ENCODE measurements around the gene A2M.

Gene A2M

GRCh38 chr12:9098115-9098452, 17.6 kb downstream of the A2M start:
- no peak for DNase-seq

DNA sequence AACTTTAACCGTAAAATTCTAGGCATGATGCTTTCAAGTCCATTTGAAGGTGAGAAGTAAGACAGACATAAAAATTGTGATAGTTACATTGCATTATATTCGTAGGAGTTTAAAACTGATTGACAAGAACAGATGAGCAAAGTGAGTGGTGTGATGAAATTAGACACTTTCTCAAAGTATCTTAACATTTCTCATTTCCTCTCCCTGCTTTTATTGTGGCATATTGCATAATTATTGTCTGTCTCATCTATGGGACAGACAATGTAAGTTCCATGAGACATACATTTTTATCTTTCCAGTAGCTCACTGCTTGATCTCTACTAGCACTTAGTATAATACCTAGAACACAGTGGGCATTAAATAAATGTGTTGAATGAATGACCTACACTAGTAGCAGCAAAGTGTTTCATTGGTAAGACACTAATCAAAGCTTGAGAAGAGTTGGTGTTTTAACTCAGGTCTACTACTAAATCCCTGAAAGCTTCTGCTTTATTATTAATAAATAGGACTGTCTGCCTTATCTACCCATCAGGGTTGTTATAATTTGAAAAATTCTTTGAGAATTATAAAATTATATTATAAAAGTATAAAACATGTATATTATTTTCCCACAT, 19.0 kb downstream of the A2M start:
- no peak for DNase-seq

DNA sequence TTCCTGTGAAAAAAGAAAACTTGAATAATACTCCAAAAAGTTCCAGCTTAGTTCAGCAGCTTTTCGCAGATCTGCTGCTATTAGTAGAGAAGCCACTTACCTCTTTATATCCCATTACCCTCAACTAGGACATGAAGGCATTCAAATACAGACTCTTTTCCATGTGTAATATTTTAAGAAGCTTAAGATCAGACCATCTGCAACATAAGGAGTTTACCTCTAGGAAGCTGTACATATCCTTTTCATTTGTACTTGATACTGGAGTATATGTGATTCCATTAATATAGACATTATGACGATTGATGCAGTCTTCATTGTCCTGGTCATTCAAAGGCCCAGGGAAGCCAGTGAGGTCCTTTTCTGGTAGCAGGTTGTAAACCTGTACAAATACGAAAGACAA, 20.4 kb downstream of the A2M start:
- no peak for DNase-seq

DNA sequence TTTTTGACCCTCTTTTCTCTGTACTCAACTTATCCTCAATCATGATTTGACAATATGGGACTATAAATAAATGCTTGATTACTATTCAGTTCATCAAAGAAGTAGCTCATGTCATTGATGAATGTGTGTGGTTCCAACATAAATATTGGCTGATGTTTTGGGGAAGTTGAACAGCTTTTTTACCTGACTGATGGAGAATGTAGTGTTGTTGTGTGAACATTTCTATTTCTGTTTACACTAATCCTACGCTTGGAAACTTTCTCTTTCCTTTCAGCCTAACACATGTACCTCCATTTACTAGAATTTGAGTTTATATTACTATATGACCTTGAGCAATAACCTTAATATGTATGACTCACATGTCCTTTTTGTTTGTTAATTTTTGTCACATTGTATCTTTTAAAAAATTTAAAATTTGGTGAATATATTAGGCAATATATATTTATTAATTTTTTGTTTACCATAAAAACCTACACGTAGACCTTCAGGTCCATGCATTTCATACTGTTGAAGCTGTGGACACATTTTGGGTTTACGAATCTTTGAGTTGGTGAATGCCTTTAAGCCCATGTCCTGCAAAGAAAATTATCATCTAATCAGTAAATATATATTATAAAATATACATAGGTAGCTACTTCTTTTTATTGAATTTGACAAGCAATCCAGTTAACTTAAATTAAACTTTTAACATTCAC, 21.1 kb downstream of the A2M start:
- DNase-seq = no peak

- DNase-seq = no peak
Observed at GRCh38 chr12:9091891-9092598, 23.7 kb downstream of the A2M start.

- no peak for DNase-seq
Observed at GRCh38 chr12:9090220-9090619, 25.5 kb downstream of the A2M start.

DNA sequence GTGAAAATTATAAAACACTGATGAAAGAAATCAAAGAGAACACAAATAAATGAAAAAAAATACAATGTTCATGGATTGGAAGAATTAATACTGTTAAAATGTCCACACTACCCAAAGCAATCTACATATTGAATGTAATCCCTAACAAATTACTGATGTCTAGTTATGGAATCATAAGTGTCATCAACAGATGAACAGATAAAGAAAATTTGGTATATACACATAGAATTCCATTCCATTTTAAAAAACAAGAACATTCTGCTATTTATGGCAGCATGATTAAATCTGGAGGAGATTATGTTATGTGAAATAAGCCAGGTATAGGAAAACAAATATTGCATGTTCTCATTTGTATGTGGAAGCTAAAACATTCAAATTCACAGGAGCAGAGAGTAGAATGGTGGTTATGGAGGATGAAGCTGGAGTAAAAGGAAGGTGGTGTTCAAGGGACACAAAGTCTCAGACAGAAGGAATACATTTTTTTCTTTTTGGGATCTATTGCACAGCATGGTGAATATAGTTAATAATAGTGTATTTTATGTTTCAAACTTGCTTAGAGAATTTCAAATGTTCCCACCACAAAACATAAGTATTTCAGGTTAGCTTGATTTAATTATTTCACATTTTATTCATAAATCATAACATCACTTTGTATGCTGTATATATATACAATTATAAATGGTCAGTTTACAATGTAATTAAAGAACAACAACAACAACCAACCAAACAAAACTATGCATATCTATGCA, 28.5 kb downstream of the A2M start:
- DNase-seq = no peak

GRCh38 chr12:9086087-9086486, 29.6 kb downstream of the A2M start:
- DNase-seq = no peak

GRCh38 chr12:9084417-9084816, 31.3 kb downstream of the A2M start:
- no peak for DNase-seq

DNA sequence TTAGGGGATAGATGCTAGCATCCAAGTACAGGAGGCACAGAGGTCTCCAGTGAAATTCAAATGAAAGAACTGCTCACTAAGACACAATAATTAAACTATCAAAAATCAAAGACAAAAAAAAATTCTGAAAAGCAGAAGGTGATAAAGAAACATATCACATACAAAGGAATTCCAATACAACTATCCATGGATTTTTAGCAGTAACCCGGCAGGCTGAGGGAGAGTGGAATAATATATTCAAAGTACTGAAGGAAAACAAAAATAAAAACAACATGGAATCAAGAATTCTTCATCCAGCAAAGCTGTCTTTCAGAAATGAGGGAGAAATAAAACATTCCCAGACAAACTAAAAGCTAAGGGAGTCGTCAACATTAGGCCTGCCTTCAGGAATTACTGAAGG, 31.9 kb downstream of the A2M start:
- no peak for DNase-seq

DNA sequence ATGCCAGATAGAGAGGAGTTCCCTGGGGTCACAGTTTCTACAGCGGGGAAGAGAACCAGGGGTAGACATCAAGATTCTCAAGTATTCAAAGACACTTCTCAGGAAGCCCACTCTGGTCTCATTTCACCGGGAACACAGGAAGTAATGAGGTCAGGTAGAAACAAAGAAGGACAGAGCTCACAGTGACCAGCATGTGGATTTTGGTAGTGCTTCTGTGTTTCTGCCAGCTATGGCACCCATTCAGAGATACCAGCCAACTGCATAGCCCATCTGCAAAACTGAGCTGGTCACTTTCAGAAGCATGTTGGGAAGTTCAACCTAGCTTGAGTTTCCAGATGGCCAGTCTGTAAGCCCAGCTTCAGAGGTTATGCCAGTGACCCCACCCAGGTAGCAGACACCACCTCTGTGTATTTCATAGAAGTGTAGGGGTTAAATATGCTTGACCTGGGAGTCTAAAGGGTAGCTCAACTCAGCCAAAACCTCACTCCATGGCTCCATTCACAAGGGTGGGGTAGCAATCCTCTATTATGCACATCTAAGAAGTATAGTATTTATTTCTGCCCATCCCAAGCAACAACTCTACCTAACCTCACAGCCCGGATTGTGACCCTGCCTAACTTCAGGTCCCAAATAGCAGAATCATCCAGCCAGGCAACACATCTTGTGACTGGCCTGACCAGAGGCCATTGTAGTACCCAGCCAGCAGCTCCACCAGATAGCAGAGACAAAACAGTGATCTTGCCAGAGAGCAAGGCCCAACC, 33.9 kb downstream of the A2M start:
- DNase-seq = no peak

GRCh38 chr12:9079883-9080675, 35.6 kb downstream of the A2M start:
- no peak for DNase-seq

DNA sequence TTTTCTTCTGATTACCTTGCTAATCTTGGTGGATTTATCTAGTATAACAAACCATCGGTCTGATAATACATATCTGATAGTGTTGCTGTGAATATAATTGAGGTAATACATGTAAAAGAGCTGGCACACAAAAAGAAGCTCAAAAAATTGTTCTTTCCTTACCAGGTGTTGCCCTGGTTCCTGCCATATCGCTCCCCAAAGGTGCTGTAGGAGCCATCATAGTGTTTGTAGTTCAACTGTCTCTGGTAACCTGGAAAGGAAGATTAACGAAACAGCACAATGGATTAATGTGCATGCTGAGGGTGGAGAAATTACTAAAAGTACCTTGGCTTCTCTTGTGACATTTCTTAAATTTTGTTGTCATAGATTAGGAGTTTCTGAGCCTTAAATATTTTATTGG, 36.6 kb downstream of the A2M start:
- no peak for DNase-seq

- DNase-seq = no peak
Observed at GRCh38 chr12:9077152-9078031, 38.3 kb downstream of the A2M start.

GRCh38 chr12:9076733-9077132, 39.0 kb downstream of the A2M start:
- DNase-seq = no peak

GRCh38 chr12:9075138-9075535, 40.6 kb downstream of the A2M start:
- DNase-seq = no peak

DNA sequence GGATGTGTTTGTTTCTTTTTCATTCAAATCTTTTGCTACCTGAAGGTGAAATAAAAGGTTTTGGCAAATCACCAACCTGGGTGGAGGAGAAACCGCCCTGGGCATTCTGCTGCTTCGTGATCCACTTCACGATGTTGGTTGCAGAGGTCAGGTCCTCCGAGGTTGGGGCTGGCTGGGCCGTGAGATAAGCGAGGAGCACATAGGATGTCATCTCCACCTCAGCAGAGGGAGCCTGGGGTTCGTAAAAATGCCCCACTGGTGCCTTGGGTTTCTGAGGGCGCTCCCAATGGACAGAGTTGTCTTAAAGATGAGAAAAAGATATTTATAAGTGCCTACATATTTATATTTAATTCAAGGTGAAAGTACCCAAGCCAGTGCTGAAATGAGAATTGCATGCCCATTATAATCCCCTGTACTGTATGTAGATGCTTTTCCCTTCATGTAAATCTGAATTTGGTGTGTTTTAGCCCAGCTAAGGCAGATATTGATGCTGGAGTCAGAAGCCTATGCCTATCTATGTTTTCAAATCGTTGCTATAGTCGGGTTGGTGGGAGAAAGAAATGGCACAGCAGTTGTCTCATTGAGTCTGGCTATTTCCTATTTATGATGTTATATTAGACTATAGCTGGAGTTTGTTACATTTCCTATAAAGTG, 41.1 kb downstream of the A2M start:
- no peak for DNase-seq

- no peak for DNase-seq
Observed at GRCh38 chr12:9073076-9073475, 42.6 kb downstream of the A2M start.

GRCh38 chr12:9072481-9073038, 43.2 kb downstream of the A2M start:
- DNase-seq = no peak

- no peak for DNase-seq
Observed at GRCh38 chr12:9071969-9072368, 43.8 kb downstream of the A2M start.
